OCI-LY1 (cell line): ENCODE measurements around the gene PTPRN2.

Source experiments
- H2AFZ ChIP-seq: fragments of 200-600 bp; sonication (generic), shearing (Covaris generic); 2 replicates; pipeline ENCODE4 v1.6.0; 2014; ENCODE audit warnings: antibody characterized with exemption, mild to moderate bottlenecking, low read length
- H3F3A ChIP-seq: fragments of 200-600 bp; sonication (generic), shearing (Covaris generic); 2 replicates; pipeline ENCODE4 v1.6.0; 2014; ENCODE audit warnings: mild to moderate bottlenecking, antibody characterized with exemption, low read length, moderate library complexity; ENCODE audit not compliant: insufficient read depth
- H3K27ac ChIP-seq: fragments of 200-600 bp; sonication (generic); 2 replicates; pipeline ENCODE4 v1.5.1; 2014; ENCODE audit warnings: low read length, mixed run types, mild to moderate bottlenecking, low read depth; ENCODE audit not compliant: poor library complexity, severe bottlenecking
- H3K27me3 ChIP-seq: fragments of 200-600 bp; sonication (generic); 2 replicates; pipeline ENCODE4 v1.6.0; 2014; ENCODE audit warnings: antibody characterized with exemption, mild to moderate bottlenecking, low read length, moderate library complexity; ENCODE audit not compliant: insufficient read depth
- H3K36me3 ChIP-seq: fragments of 200-600 bp; sonication (generic); 2 replicates; pipeline ENCODE4 v1.6.1; 2014; ENCODE audit warnings: mild to moderate bottlenecking, antibody characterized with exemption, low read length, moderate library complexity, mixed read lengths; ENCODE audit not compliant: insufficient read depth
- H3K4me1 ChIP-seq: fragments of 200-600 bp; sonication (generic); 2 replicates; pipeline ENCODE4 v1.5.1; 2014; ENCODE audit warnings: mild to moderate bottlenecking, low read length, moderate library complexity; ENCODE audit not compliant: insufficient read depth, severe bottlenecking
- H3K4me2 ChIP-seq: fragments of 200-600 bp; sonication (generic), shearing (Covaris generic); 2 replicates; pipeline ENCODE4 v1.6.1; 2014; ENCODE audit warnings: low read length
- H3K4me3 ChIP-seq: fragments of 200-600 bp; sonication (generic); 2 replicates; pipeline ENCODE4 v1.5.1; 2014; ENCODE audit warnings: low read length, low read depth, mild to moderate bottlenecking, mixed read lengths; ENCODE audit not compliant: poor library complexity, severe bottlenecking
- H3K79me2 ChIP-seq: fragments of 200-600 bp; shearing (Covaris generic); 2 replicates; pipeline ENCODE4 v1.6.1; 2016; ENCODE audit warnings: mixed run types, low read length, mixed read lengths; ENCODE audit not compliant: insufficient read depth
- H3K9ac ChIP-seq: fragments of 200-600 bp; sonication (generic), shearing (Covaris generic); 2 replicates; pipeline ENCODE4 v1.6.1; 2014; ENCODE audit warnings: mild to moderate bottlenecking, low read length, mixed read lengths
- H3K9me2 ChIP-seq: fragments of 200-600 bp; sonication (generic), shearing (Covaris generic); 2 replicates; pipeline ENCODE4 v1.6.1; 2014; ENCODE audit warnings: low read depth, mild to moderate bottlenecking, low read length, mixed read lengths
- H3K9me3 ChIP-seq: fragments of 200-600 bp; shearing (Covaris generic); 2 replicates; pipeline ENCODE4 v1.6.1; 2014; ENCODE audit warnings: low read length, mixed read lengths
- H4K20me1 ChIP-seq: fragments of 200-600 bp; sonication (generic), shearing (Covaris generic); 2 replicates; pipeline ENCODE4 v1.6.0; 2016; ENCODE audit warnings: mild to moderate bottlenecking, low read length; ENCODE audit not compliant: insufficient read depth
- CTCF ChIP-seq: fragments of 200-600 bp; sonication (generic), shearing (Covaris generic); IDR thresholded peaks from 2 replicates; pipeline ENCODE4 v1.5.1; 2017; ENCODE audit warnings: mild to moderate bottlenecking, antibody characterized with exemption, low read length, moderate library complexity, mixed read lengths
- EZH2 ChIP-seq: fragments of 200-600 bp; sonication (generic), shearing (Covaris generic); IDR thresholded peaks from 2 replicates; pipeline ENCODE4 v1.8.0; 2017; ENCODE audit warnings: borderline replicate concordance, mixed run types, mild to moderate bottlenecking, antibody characterized with exemption, low read length, moderate library complexity, mixed read lengths

The PTPRN2 gene

GRCh38 chr7:157494506-157495176 lies 1093.0 kb downstream of the PTPRN2 start:
- Histone ChIP-seq H3K27ac (no peak overlapping the region), H3K9me3 (peaks cover 4% of the 10 kb centered on the region; the same call in 1 of the 2 replicates), H3F3A (no peaks in the 10 kb centered on the region)

GRCh38 chr7:157493776-157494175 lies 1093.8 kb downstream of the PTPRN2 start:
- H3F3A ChIP-seq = no peaks in the 10 kb centered on the region
- no peaks in the 10 kb centered on the region for H3K4me1 ChIP-seq
- no peaks in the 10 kb centered on the region for H3K36me3 ChIP-seq
- no peaks in the 10 kb centered on the region for H3K9me2 ChIP-seq
- H3K27ac ChIP-seq = no peak overlapping the region
- TF ChIP-seq CTCF (no peak), EZH2 (no peak)
- H2AFZ ChIP-seq = no peak overlapping the region
- no peaks in the 10 kb centered on the region; the same call in 1 of the 2 replicates for H3K27me3 ChIP-seq
- H3K9me3 ChIP-seq = peaks cover 4% of the 10 kb centered on the region; the same call in 1 of the 2 replicates
- no peak overlapping the region for H3K4me2 ChIP-seq
- no peak overlapping the region for H3K4me3 ChIP-seq
- H3K9ac ChIP-seq = no peak overlapping the region
- H4K20me1 ChIP-seq = no peaks in the 10 kb centered on the region
- no peaks in the 10 kb centered on the region for H3K79me2 ChIP-seq

More at GRCh38 chr7:157494506-157495176, 1093.0 kb downstream of the PTPRN2 start:
- H3K27me3 ChIP-seq = no peaks in the 10 kb centered on the region; the same call in 1 of the 2 replicates
- H3K4me3 ChIP-seq = no peak overlapping the region
- H2AFZ ChIP-seq = no peak overlapping the region
- no peaks in the 10 kb centered on the region for H3K9me2 ChIP-seq
- H3K79me2 ChIP-seq = no peaks in the 10 kb centered on the region
- H3K36me3 ChIP-seq = no peaks in the 10 kb centered on the region
- H4K20me1 ChIP-seq = no peaks in the 10 kb centered on the region
- no peak overlapping the region for H3K4me2 ChIP-seq
- no peak for TF ChIP-seq CTCF
- no peak for TF ChIP-seq EZH2
- no peaks in the 10 kb centered on the region for H3K4me1 ChIP-seq
- no peak overlapping the region for H3K9ac ChIP-seq

- Histone ChIP-seq H2AFZ (no peak overlapping the region), H3K9ac (no peak overlapping the region), H3K4me3 (no peak overlapping the region), H3K9me2 (no peaks in the 10 kb centered on the region), H3K9me3 (peaks cover 4% of the 10 kb centered on the region; the same call in 1 of the 2 replicates), H3F3A (no peaks in the 10 kb centered on the region), H4K20me1 (no peaks in the 10 kb centered on the region), H3K4me1 (no peaks in the 10 kb centered on the region), H3K27me3 (no peaks in the 10 kb centered on the region; the same call in 1 of the 2 replicates), H3K79me2 (no peaks in the 10 kb centered on the region), H3K4me2 (no peak overlapping the region), H3K36me3 (no peaks in the 10 kb centered on the region), H3K27ac (no peak overlapping the region)
- no peak for TF ChIP-seq CTCF
- TF ChIP-seq EZH2 = no peak
Observed at GRCh38 chr7:157493017-157493416, 1094.6 kb downstream of the PTPRN2 start.
